Cardiac fibroblast (primary cell): ENCODE data around the gene RAET1E.
A peak's percentile ranks its signal among the peaks of the same experiment; 100 is the strongest.
"Not testable (repeated sequence)": the region's sequence is repeated elsewhere in the genome, so short reads cannot be mapped to it uniquely, and the experiment has no call there.

Experiments
- DNase-seq, 2 donors: peaks; one replicate each; pipeline versions ENCODE4 v3.0.0 to v3.0.0-alpha.2; 2010; ENCODE audit warnings: low read depth in 2 of 2
- H3K4me3 ChIP-seq, 2 donors: replicated peaks in 1 of 2; 1 replicate in 1 of 2; 2 replicates in 1 of 2; pipeline ENCODE4 v1.5.1; 2011; ENCODE audit warnings: low read depth in 2 of 2, low read length in 2 of 2, mild to moderate bottlenecking in 2 of 2, moderate library complexity in 1 of 2
- TF ChIP-seq, protein P1 (sequence below): IDR thresholded peaks from one replicate; pipeline ENCODE4 v1.5.1; 2011; ENCODE audit warnings: low read depth, mild to moderate bottlenecking, low read length, inconsistent platforms

RAET1E gene

DNA sequence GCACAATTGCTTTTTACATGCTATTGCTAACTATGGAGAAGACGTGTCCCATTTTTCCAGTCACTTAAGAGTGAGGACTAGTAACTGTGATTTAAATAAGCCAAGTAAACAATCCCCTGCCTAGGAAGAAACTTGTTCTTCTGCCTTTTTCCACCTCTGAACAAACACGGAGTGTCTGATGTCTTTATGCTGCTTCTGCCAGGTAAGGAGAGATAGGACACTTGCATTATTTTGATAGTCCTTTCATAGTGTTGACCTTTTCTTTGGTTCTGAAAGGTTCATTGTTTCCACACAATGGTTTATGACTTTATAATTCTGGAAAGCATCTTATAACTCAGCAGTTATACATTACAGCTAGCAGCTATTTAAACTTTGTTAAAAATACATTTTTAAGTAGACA is 42.2 kb downstream of the RAET1E start:
- no peak for DNase-seq
- peak overlapping the region in 1 of 2 donors; percentile 45 for H3K4me3 ChIP-seq
- TF ChIP-seq, protein P1, sequence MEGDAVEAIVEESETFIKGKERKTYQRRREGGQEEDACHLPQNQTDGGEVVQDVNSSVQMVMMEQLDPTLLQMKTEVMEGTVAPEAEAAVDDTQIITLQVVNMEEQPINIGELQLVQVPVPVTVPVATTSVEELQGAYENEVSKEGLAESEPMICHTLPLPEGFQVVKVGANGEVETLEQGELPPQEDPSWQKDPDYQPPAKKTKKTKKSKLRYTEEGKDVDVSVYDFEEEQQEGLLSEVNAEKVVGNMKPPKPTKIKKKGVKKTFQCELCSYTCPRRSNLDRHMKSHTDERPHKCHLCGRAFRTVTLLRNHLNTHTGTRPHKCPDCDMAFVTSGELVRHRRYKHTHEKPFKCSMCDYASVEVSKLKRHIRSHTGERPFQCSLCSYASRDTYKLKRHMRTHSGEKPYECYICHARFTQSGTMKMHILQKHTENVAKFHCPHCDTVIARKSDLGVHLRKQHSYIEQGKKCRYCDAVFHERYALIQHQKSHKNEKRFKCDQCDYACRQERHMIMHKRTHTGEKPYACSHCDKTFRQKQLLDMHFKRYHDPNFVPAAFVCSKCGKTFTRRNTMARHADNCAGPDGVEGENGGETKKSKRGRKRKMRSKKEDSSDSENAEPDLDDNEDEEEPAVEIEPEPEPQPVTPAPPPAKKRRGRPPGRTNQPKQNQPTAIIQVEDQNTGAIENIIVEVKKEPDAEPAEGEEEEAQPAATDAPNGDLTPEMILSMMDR: no peak

- TF ChIP-seq, protein P1: no peak
- peak; percentile 73 to 95 for DNase-seq
- H3K4me3 ChIP-seq: peak overlapping the region; percentile 2 to 45
These were observed 42.8 kb downstream of the RAET1E start for GRCh38 chr6:149855040-149855654.

GRCh38 chr6:149854532-149854931 is 43.4 kb downstream of the RAET1E start:
- no peak overlapping the region for H3K4me3 ChIP-seq
- TF ChIP-seq, protein P1: no peak
- peak in 1 of 2 donors; percentile 33 for DNase-seq

GRCh38 chr6:149854017-149854416 is 43.9 kb downstream of the RAET1E start:
- not testable (repeated sequence) for H3K4me3 ChIP-seq, DNase-seq

DNA sequence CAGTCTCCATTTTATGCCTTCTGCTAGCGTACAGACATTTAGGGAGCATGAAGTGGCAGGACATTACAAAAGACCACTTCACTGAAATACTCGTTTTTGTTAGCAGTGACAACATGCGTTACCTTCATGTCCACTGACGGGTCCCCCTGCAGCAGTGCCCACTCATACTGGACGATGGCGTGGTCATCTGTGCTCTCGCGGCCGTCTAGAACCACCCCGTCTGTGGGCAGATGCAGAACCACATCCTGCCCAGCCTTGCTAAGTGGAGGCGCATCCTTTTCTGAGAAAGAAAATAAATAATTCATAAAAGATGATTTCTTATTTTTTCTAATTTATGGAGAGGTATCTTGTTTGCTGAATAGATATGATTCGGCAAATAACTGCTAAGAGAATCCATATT is 45.0 kb downstream of the RAET1E start:
- H3K4me3 ChIP-seq: no peak overlapping the region
- DNase-seq: no peak
- TF ChIP-seq, protein P1: no peak

DNA sequence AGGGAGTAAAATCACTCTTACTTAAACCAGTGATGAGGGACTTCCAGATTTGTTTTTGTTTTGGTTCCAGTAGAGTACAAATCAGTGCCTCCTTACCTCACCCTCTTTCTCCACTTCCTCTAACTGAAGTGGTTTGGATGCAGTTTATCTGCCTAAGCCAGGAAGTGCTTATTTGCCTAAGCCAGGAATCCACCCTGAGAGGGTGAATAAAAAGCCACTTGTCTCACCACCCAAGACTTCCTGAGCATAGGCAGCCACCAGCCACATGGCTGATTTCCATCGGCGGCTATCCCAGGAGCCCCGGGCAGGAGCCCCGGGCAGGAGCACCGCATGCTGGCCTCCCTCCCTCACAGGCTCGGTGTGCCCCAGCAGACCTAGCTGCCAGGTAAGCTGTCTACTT is 45.7 kb downstream of the RAET1E start:
- H3K4me3 ChIP-seq: no peak overlapping the region
- TF ChIP-seq, protein P1: no peak
- DNase-seq: peak; percentile 80 to 82

- no peak overlapping the region for H3K4me3 ChIP-seq
- TF ChIP-seq, protein P1: no peak
- DNase-seq: peak; percentile 33 to 73
These were observed 46.3 kb downstream of the RAET1E start for GRCh38 chr6:149851461-149852110.

- DNase-seq, H3K4me3 ChIP-seq: not testable (repeated sequence)
These were observed 49.6 kb downstream of the RAET1E start for GRCh38 chr6:149848343-149848742.
